Activated CD8-positive, alpha-beta T cell treated with anti-CD3 and anti-CD28 coated beads for 36 hours (primary cell): Measurements from ENCODE around the gene CCDC198. TPM values are rescaled to one million over a fixed set of nuclear protein-coding genes. Genes with fewer than 3 reads are reported as not detected.

Experiments used
- ATAC-seq: fragments of 200-7000 bp; cut with Tn5 transposase; one replicate; pipeline ENCODE4 v1.10.0; 2021; ENCODE audit warnings: mild to moderate bottlenecking, moderate library complexity
- CTCF ChIA-PET: fragments of 350-600 bp; sonication (Branson Sonifier 250); formaldehyde crosslinking; loops from one replicate; lab custom pipeline; 2021; ENCODE audit warnings: antibody characterized with exemption; lab: Charles Lee
- POLR2A ChIA-PET: fragments of 350-600 bp; sonication (Branson Sonifier 250); formaldehyde crosslinking; loops from one replicate; lab custom pipeline; 2021; ENCODE audit warnings: antibody characterized with exemption; lab: Charles Lee
- DNase-seq: peaks from one replicate; pipeline ENCODE4 v3.0.0-alpha.2; 2020
- H3K27ac Mint-ChIP-seq: one replicate; pipeline ENCODE4 v1.8.0; 2021; ENCODE audit warnings: mild to moderate bottlenecking, mixed read lengths
- H3K27me3 Mint-ChIP-seq: one replicate; pipeline ENCODE4 v1.8.0; 2021; ENCODE audit warnings: mixed read lengths
- H3K36me3 Mint-ChIP-seq: one replicate; pipeline ENCODE4 v1.8.0; 2021; ENCODE audit warnings: low read depth, mixed read lengths
- H3K4me1 Mint-ChIP-seq: one replicate; pipeline ENCODE4 v1.8.0; 2021; ENCODE audit warnings: low read depth, mixed read lengths
- H3K4me3 Mint-ChIP-seq: one replicate; pipeline ENCODE4 v1.8.0; 2021; ENCODE audit warnings: mild to moderate bottlenecking, moderate library complexity, mixed read lengths
- H3K9me3 Mint-ChIP-seq: one replicate; pipeline ENCODE4 v1.8.0; 2021; ENCODE audit warnings: mixed read lengths
- intact Hi-C: fragments of 100-400 bp; cut with micrococcal nuclease; formaldehyde crosslinking; loops from one replicate; pipeline ENCODE4 v1.10.0; 2022
- total RNA-seq, 2 experiments: library from RNA; stranded (reverse); gene quantifications; one replicate each; pipeline ENCODE4 v1.2.3, GENCODE V29; 2021
- TF ChIP-seq, protein P1 (sequence below): fragments of 200-600 bp; IDR thresholded peaks from one replicate; pipeline ENCODE4 v1.8.0; 2022; ENCODE audit warnings: antibody characterized with exemption, mild to moderate bottlenecking

CCDC198 gene
- total RNA-seq, 2 experiments from 2014 or later, result not detected

- DNase-seq (no peak), ATAC-seq (no peak)
- H3K4me3 Mint-ChIP-seq, result no peak overlapping the region
- H3K4me1 Mint-ChIP-seq, result no peaks in the 10 kb centered on the region
- POLR2A ChIA-PET, result no interaction called here
- CTCF ChIA-PET, result interaction anchor here (1.1 kb wide), 1 partner anchor 21 kb away, joined by 3 read pairs; no protein-coding TSS in a partner anchor
- H3K27me3 Mint-ChIP-seq, result peaks cover 1% of the 10 kb centered on the region
- H3K27ac Mint-ChIP-seq, result no peak overlapping the region
- H3K36me3 Mint-ChIP-seq, result no peaks in the 10 kb centered on the region
- intact Hi-C loops, result no loop called here
- H3K9me3 Mint-ChIP-seq, result peaks cover 15% of the 10 kb centered on the region
- TF ChIP-seq, protein P1, sequence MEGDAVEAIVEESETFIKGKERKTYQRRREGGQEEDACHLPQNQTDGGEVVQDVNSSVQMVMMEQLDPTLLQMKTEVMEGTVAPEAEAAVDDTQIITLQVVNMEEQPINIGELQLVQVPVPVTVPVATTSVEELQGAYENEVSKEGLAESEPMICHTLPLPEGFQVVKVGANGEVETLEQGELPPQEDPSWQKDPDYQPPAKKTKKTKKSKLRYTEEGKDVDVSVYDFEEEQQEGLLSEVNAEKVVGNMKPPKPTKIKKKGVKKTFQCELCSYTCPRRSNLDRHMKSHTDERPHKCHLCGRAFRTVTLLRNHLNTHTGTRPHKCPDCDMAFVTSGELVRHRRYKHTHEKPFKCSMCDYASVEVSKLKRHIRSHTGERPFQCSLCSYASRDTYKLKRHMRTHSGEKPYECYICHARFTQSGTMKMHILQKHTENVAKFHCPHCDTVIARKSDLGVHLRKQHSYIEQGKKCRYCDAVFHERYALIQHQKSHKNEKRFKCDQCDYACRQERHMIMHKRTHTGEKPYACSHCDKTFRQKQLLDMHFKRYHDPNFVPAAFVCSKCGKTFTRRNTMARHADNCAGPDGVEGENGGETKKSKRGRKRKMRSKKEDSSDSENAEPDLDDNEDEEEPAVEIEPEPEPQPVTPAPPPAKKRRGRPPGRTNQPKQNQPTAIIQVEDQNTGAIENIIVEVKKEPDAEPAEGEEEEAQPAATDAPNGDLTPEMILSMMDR, result no peak
Observed at GRCh38 chr14:57512220-57512619, 18.6 kb upstream of the CCDC198 start.

- Mint-ChIP-seq H3K9me3 (peaks cover 3% of the 10 kb centered on the region), H3K27me3 (peaks cover 1% of the 10 kb centered on the region), H3K27ac (no peak overlapping the region), H3K4me3 (no peak overlapping the region), H3K36me3 (no peaks in the 10 kb centered on the region), H3K4me1 (no peaks in the 10 kb centered on the region)
- intact Hi-C loops, result no loop called here
- ChIA-PET CTCF (no interaction called here), POLR2A (no interaction called here)
- TF ChIP-seq, protein P1, result no peak
- no peak for ATAC-seq
- DNase-seq, result no peak
Observed at GRCh38 chr14:57508756-57509155, 15.1 kb upstream of the CCDC198 start.

DNA sequence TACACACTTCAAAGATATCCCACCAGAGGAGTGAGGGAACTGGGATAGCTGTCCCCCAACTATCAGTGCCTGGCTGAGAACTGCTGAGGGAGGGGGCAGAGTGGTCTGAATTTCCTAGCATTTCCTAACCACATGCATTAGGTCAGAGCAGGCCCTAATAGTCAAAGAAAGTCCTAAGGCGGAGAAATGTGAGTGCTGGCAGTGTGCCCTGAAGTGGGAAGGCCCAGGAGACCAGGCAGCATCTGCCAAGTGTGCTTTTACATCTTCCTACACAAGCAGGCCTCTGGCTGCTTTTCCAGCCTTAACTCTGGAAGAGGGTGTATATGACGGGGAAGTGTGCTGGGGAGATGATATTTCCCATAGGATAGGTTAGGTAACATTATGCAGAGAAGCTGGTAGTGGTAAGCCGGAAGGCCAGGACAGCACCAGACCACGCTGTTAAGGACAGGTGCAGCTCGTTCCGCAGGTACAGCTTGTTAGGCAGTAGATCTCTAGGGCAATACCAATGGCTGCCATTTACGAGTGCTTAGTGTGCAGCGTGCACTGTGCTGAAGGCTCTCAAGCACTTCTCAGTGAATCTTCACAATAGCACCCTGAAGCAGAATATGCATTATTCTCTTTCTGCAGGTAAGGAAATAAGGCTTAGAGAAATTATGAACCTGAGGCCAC is 9.1 kb upstream of the CCDC198 start:
- Mint-ChIP-seq H3K36me3 (no peaks in the 10 kb centered on the region), H3K27ac (no peak overlapping the region), H3K9me3 (no peaks in the 10 kb centered on the region), H3K4me3 (no peak overlapping the region), H3K4me1 (no peaks in the 10 kb centered on the region), H3K27me3 (no peaks in the 10 kb centered on the region)
- ATAC-seq (no peak), DNase-seq (no peak)
- CTCF ChIA-PET, result no interaction called here
- POLR2A ChIA-PET, result no interaction called here
- TF ChIP-seq, protein P1, result no peak
- intact Hi-C loops, result no loop called here

DNA sequence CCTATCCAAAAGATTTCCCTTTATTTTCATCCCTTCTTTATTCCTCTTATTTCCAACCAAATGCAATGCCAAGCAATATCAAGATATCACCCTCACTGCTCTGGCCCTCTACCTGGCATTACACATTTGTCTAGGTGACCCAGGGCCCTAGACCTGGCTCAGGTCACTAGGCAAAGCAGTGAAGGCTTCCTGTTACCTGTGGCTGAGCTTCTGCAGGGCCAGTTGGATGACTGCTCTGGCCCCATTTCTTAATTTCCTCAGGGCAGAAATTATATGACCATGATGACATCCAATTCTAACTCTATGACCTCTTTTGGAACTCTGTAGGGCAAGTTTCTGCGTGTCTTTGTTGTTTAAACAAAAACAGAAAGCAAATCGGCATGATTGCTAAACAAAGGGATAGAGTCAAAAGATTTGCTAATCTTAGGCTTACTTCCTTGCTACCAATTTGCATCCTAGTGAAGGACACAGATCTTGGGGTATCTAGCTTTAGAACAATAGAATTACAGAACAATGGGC is 7.4 kb upstream of the CCDC198 start:
- H3K4me1 Mint-ChIP-seq, result no peaks in the 10 kb centered on the region
- no peaks in the 10 kb centered on the region for H3K9me3 Mint-ChIP-seq
- TF ChIP-seq, protein P1, result no peak
- no peak overlapping the region for H3K27ac Mint-ChIP-seq
- H3K27me3 Mint-ChIP-seq, result no peaks in the 10 kb centered on the region
- ATAC-seq, result no peak
- POLR2A ChIA-PET, result no interaction called here
- CTCF ChIA-PET, result no interaction called here
- DNase-seq, result no peak
- H3K4me3 Mint-ChIP-seq, result no peak overlapping the region
- intact Hi-C loops, result no loop called here
- no peaks in the 10 kb centered on the region for H3K36me3 Mint-ChIP-seq

- Mint-ChIP-seq H3K4me1 (peaks cover 3% of the 10 kb centered on the region), H3K4me3 (no peak overlapping the region), H3K36me3 (no peaks in the 10 kb centered on the region), H3K27ac (no peak overlapping the region), H3K27me3 (no peaks in the 10 kb centered on the region), H3K9me3 (no peaks in the 10 kb centered on the region)
- intact Hi-C loops, result no loop called here
- ChIA-PET CTCF (no interaction called here), POLR2A (no interaction called here)
- DNase-seq (no peak), ATAC-seq (no peak)
- TF ChIP-seq, protein P1, result no peak
Observed at GRCh38 chr14:57498659-57499058, 5.0 kb upstream of the CCDC198 start.
